Epithelial cell of proximal tubule (primary cell): ENCODE measurements around the gene CCDC146. TPM values are rescaled to one million over a fixed set of nuclear protein-coding genes. Genes with fewer than 3 reads are reported as not detected.

ENCODE experiments used
- DNase-seq: peaks from one replicate; pipeline ENCODE4 v3.0.0-alpha.2; 2011; ENCODE audit warnings: low read depth
- H3K4me3 ChIP-seq: 2 replicates; pipeline ENCODE4 v1.5.1; 2011; ENCODE audit warnings: low read depth, mild to moderate bottlenecking, low read length
- total RNA-seq: library from RNA; depleted of rRNA; stranded (reverse); fragments of >200 nt; gene quantifications from 2 replicates; pipeline ENCODE4 v1.2.3, GENCODE V29; 2015
- TF ChIP-seq, protein P1 (sequence below): conservative IDR thresholded peaks from 2 replicates; pipeline ENCODE4 v1.5.1; 2012; ENCODE audit warnings: low read depth, mild to moderate bottlenecking, low read length

The CCDC146 gene
- total RNA-seq, 1 donor from 2014 or later: 5.2 TPM

- no peak for DNase-seq
- H3K4me3 ChIP-seq: no peak overlapping the region
- TF ChIP-seq, protein P1, sequence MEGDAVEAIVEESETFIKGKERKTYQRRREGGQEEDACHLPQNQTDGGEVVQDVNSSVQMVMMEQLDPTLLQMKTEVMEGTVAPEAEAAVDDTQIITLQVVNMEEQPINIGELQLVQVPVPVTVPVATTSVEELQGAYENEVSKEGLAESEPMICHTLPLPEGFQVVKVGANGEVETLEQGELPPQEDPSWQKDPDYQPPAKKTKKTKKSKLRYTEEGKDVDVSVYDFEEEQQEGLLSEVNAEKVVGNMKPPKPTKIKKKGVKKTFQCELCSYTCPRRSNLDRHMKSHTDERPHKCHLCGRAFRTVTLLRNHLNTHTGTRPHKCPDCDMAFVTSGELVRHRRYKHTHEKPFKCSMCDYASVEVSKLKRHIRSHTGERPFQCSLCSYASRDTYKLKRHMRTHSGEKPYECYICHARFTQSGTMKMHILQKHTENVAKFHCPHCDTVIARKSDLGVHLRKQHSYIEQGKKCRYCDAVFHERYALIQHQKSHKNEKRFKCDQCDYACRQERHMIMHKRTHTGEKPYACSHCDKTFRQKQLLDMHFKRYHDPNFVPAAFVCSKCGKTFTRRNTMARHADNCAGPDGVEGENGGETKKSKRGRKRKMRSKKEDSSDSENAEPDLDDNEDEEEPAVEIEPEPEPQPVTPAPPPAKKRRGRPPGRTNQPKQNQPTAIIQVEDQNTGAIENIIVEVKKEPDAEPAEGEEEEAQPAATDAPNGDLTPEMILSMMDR: peak; percentile 88
Observed at GRCh38 chr7:77247206-77247850, 124.9 kb downstream of the CCDC146 start.

DNA sequence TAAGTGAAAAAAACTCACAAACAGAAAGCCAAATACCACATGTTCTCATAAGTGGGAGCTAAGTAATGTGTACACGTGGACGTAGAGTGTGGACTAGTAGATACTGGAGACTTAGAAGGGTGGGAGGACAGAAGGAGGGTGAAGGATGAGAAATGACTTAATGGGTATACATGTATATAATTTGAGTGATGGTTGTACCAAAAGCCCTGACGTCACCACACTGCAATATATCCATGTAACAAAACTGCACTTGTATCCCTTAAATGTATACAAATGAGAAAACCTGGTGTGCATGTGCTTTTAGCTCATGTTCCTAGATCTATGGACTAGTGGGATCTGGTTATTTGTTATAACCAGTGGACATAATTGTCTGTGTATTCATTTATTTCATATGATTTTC is 125.7 kb downstream of the CCDC146 start:
- TF ChIP-seq, protein P1: no peak
- DNase-seq: no peak
- H3K4me3 ChIP-seq: no peak overlapping the region

GRCh38 chr7:77252506-77252905 is 130.1 kb downstream of the CCDC146 start:
- DNase-seq: no peak
- no peak overlapping the region for H3K4me3 ChIP-seq
- TF ChIP-seq, protein P1: no peak

DNA sequence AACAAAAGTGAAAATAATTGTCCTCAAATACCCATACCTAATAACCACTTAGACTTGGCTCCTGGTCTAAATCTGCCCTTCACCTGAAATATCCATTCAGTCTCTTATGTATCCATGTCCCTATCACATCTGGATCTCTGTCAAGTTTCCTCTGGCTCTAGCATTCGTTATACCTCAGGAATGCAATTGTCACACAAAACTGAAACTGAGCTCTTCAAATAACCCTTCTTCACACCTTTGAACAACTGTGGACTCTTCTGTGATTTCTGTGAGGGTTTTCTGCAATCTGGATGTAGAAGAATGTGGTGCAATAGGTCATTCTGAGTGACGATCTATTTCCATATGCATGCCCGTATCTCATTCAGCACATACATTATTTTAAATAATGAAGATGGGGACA is 130.7 kb downstream of the CCDC146 start:
- no peak overlapping the region for H3K4me3 ChIP-seq
- TF ChIP-seq, protein P1: no peak
- DNase-seq: no peak

DNA sequence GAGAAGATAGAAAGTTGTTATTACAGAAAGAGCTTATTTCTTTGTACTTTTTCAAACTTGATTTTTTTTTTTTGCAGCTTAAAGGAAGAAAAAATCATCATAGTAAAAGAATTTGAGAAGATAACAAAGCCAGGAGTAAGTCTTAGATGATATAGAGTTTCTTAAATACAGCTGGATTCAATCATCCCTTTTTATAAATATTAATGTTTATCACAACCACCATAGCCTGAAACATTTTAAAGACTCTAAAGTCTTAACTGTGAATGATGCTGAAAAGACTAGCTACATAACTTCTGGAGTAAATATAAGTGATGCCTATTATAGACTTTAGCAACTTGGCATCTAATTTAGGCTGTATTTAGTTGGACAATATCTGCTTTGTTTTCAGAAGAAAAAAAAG is 132.0 kb downstream of the CCDC146 start:
- TF ChIP-seq, protein P1: no peak
- no peak overlapping the region for H3K4me3 ChIP-seq
- no peak for DNase-seq

DNA sequence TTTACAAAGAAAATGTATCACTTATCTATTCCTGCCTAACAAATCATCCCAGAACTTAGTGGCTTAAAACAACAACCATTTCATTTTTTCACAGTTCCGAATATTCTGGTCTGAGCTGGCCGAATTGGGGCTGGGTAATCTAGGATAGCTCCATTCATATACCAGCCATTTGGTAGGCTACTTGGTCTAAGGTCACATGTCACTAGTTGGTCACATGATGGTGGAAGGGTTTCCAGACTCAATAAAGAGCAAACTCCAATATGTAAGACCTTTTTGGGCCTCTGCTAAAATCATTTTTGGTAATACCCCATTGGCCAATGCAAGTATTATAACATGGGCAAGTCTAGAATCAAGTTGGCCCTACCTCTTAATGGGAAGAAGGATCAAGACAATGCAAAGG is 132.5 kb downstream of the CCDC146 start:
- DNase-seq: no peak
- TF ChIP-seq, protein P1: no peak

GRCh38 chr7:77258014-77258413 is 135.6 kb downstream of the CCDC146 start:
- DNase-seq: no peak
- TF ChIP-seq, protein P1: no peak

More for the DNA sequence above, 132.5 kb downstream of the CCDC146 start:
- no peak overlapping the region for H3K4me3 ChIP-seq

More at GRCh38 chr7:77258014-77258413, 135.6 kb downstream of the CCDC146 start:
- H3K4me3 ChIP-seq: no peak overlapping the region
